ENCODE measurements around the gene ZNF296. TPM values are rescaled to one million over a fixed set of nuclear protein-coding genes. Genes with fewer than 3 reads are reported as not detected.
A peak's percentile ranks its signal among the peaks of the same experiment; 100 is the strongest.

ZNF296 gene
- total RNA-seq, 4 donors from 2014 or later: 2.1 to 4.2 (median 2.1) TPM; not detected in 1

GRCh38 chr19:45076851-45077730 is 813 bp upstream of the ZNF296 start:
- Histone ChIP-seq H3K27ac (peak overlapping the region in 3 of 4 donors; percentile 44 to 76 (median 49)), H3K27me3 (peaks cover 0 to 3% of the 10 kb centered on the region in 2 donors), H3K36me3 (peaks cover 0 to 12% (median 0%) of the 10 kb centered on the region in 3 donors), H3K4me3 (peak overlapping the region in 3 of 4 donors; percentile 33 to 67 (median 57)), H3K4me1 (peaks cover 0 to 52% (median 25%) of the 10 kb centered on the region in 4 donors), H3K9me3 (no peaks in the 10 kb centered on the region)
- no peak for DNase-seq (ENCODE audit: low spot score in 2 of 2)
- 76 to 77% methylated on average over 15 of the region's 15 CpGs for WGBS, 2 donors
- no peak for TF ChIP-seq EP300 (IDR thresholded peaks at IDR 0.05)

GRCh38 chr19:45075301-45076028 is 813 bp downstream of the ZNF296 start:
- Histone ChIP-seq H3K4me1 (peaks cover 0 to 45% (median 23%) of the 10 kb centered on the region in 4 donors), H3K4me3 (peak overlapping the region; percentile 33 to 67 (median 52)), H3K27me3 (peaks cover 0 to 3% of the 10 kb centered on the region in 2 donors), H3K36me3 (peaks cover 0 to 21% (median 7%) of the 10 kb centered on the region in 3 donors), H3K27ac (peak overlapping the region in 3 of 4 donors; percentile 49 to 76 (median 53)), H3K9me3 (no peaks in the 10 kb centered on the region)
- WGBS, 2 donors: 16 to 19% methylated on average over 22 to 23 of the region's 26 CpGs
- TF ChIP-seq POLR2A (IDR thresholded peaks at IDR 0.05): no peak
- TF ChIP-seq CTCF (IDR thresholded peaks at IDR 0.05): no peak
- TF ChIP-seq EP300 (IDR thresholded peaks at IDR 0.05): no peak
- peak in 1 of 2 donors; percentile 34 for DNase-seq (ENCODE audit: low spot score in 2 of 2)

- peaks cover 0 to 3% of the 10 kb centered on the region in 2 donors for H3K27me3 ChIP-seq
- TF ChIP-seq EP300 (IDR thresholded peaks at IDR 0.05) (no peak), POLR2A (IDR thresholded peaks at IDR 0.05) (no peak), CTCF (IDR thresholded peaks at IDR 0.05) (no peak)
- H3K36me3 ChIP-seq: peaks cover under 1 to 27% (median 7%) of the 10 kb centered on the region in 3 donors
- H3K9me3 ChIP-seq: no peaks in the 10 kb centered on the region
- H3K27ac ChIP-seq: peak overlapping the region in 3 of 4 donors; percentile 49 to 76 (median 53)
- peak overlapping the region in 2 of 4 donors; percentile 57 to 67 for H3K4me3 ChIP-seq
- peaks cover 0 to 38% (median 17%) of the 10 kb centered on the region in 4 donors for H3K4me1 ChIP-seq
- DNase-seq (ENCODE audit: low spot score in 2 of 2): no peak
- WGBS, 2 donors: 51 to 59% methylated on average over 11 of the region's 11 CpGs
Observed at GRCh38 chr19:45074744-45075300, 1.5 kb downstream of the ZNF296 start.

- Histone ChIP-seq H3K27me3 (peaks cover 0 to 3% of the 10 kb centered on the region in 2 donors), H3K36me3 (peaks cover 2 to 54% (median 21%) of the 10 kb centered on the region in 3 donors), H3K9me3 (no peaks in the 10 kb centered on the region), H3K27ac (no peak overlapping the region), H3K4me1 (peaks cover 0 to 26% (median 15%) of the 10 kb centered on the region in 4 donors), H3K4me3 (no peak overlapping the region)
- 85% methylated on average over 8 to 31 of the region's 34 CpGs for whole genome bisulfite sequencing, 2 donors
- TF ChIP-seq CTCF (IDR thresholded peaks at IDR 0.05): no peak
- no peak for TF ChIP-seq POLR2A (IDR thresholded peaks at IDR 0.05)
- no peak for TF ChIP-seq EP300 (IDR thresholded peaks at IDR 0.05)
- no peak for DNase-seq (ENCODE audit: low spot score in 2 of 2)
Observed at GRCh38 chr19:45071969-45072790, 4.1 kb downstream of the ZNF296 start.

GRCh38 chr19:45071545-45071938 is 4.7 kb downstream of the ZNF296 start:
- 90 to 93% methylated on average over 25 of the region's 25 CpGs for WGBS, 2 donors
- peaks cover 2 to 60% (median 26%) of the 10 kb centered on the region in 3 donors for H3K36me3 ChIP-seq
- peaks cover 0 to 3% of the 10 kb centered on the region in 2 donors for H3K27me3 ChIP-seq
- no peaks in the 10 kb centered on the region for H3K9me3 ChIP-seq
- no peak overlapping the region for H3K4me3 ChIP-seq
- DNase-seq (ENCODE audit: low spot score in 2 of 2): no peak
- TF ChIP-seq CTCF (IDR thresholded peaks at IDR 0.05) (no peak), POLR2A (IDR thresholded peaks at IDR 0.05) (no peak), EP300 (IDR thresholded peaks at IDR 0.05) (no peak)
- H3K4me1 ChIP-seq: peaks cover 0 to 20% (median 12%) of the 10 kb centered on the region in 4 donors
- H3K27ac ChIP-seq: no peak overlapping the region
